ENCODE measurements around the gene TRPV4. TPM values are rescaled to one million over a fixed set of nuclear protein-coding genes. Genes with fewer than 3 reads are reported as not detected.
A peak's percentile ranks its signal among the peaks of the same experiment; 100 is the strongest.

Gene TRPV4
- total RNA-seq, 2 donors from 2014 or later = not detected

DNA sequence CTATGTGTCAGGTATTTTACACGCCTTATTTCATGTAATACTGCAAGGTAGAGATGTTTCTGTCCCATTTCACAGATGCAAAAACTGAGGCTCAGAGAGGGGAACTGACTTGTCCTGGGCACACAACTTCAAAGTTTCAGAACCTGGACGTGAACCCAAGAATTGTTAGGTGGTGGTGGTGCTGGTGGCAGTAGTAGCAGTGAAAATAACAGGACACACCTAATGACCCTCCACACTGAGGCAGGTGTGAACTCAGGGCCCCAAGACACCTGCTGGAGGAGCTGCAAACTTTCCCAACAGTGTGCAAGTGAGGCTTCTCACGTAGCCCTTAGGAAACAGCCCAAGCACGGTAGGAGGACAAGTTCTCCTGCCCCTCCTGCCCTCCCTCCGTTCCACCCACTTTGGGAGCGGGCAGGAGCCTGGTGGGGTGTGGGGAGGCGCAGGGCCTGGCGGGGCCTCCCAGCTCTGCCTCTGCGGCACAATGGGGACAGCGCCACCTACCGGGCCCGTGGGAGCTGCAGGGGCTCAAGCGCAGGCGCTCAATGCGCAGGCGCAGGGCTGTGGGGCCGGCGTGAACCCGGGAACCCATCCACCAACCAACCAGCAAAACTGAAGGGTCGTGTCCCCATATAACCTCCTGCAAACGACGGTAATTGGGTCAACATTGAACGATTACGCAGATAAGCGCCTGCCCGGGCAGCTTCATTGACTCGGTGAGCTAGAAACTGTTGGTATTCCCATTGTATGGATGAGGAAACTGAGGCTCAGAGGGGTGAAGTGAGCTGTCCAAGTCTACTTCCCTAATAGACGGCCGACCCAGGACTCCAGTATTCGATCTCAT, 12.0 kb upstream of the TRPV4 start:
- ATAC-seq (peak; percentile 94 to 96), DNase-seq (ENCODE audit: low spot score) (peak; percentile 91)
- H3K27me3 Mint-ChIP-seq = no peaks in the 10 kb centered on the region
- H3K36me3 Mint-ChIP-seq = no peaks in the 10 kb centered on the region
- no peaks in the 10 kb centered on the region for H3K9me3 Mint-ChIP-seq
- H3K4me3 Mint-ChIP-seq = no peak overlapping the region
- H3K4me1 Mint-ChIP-seq (ENCODE audit: low read depth in 2 of 2) = peaks cover 0 to 10% of the 10 kb centered on the region in 2 donors
- no peak overlapping the region for H3K27ac Mint-ChIP-seq

DNA sequence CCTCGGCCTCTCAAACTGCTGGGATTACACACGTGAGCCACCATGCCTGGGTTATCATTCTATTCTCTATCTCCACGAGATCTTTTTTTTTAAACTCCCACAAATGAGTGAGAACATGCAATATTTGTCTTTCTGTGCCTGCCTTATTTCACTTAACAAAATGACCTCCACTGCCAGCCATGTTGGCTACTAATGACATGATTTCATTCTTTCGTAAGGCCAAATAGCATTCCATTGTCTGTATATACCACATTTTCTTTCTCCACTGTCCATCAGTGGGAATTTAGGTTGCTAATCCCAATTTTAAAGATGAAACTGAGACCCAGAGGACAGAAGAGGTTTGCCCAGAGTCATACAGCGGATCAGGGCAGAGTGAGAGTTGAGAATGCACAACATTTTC, 10.9 kb upstream of the TRPV4 start:
- H3K4me1 Mint-ChIP-seq (ENCODE audit: low read depth in 2 of 2) = peaks cover 0 to 10% of the 10 kb centered on the region in 2 donors
- H3K27me3 Mint-ChIP-seq = peaks cover 0 to 3% of the 10 kb centered on the region in 2 donors
- no peak overlapping the region for H3K27ac Mint-ChIP-seq

DNA sequence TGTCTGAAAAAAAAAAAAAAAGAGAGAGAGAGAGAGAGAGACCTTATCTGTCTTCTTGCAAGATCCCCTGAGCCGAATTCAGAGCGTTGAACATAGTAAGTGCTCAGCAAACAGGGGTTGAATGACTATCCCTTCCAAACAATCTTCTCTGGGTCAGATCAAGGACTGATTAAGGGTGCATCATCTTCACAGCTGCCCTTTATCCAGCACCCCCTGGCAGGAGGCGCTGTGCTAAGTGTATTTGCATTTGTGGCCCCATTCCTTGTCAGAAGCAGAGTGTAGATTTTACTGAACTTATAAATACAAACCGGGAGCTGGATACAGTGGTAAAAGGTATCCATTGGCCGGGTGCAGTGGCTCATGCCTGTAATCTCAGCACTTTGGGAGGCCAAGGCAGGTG, 8.8 kb upstream of the TRPV4 start:
- Mint-ChIP-seq H3K4me3 (no peak overlapping the region), H3K27ac (no peak overlapping the region), H3K27me3 (peaks cover 0 to 3% of the 10 kb centered on the region in 2 donors), H3K4me1 (ENCODE audit: low read depth in 2 of 2) (peaks cover 0 to 10% of the 10 kb centered on the region in 2 donors), H3K9me3 (no peaks in the 10 kb centered on the region), H3K36me3 (no peaks in the 10 kb centered on the region)
- no peak for DNase-seq (ENCODE audit: low spot score)
- ATAC-seq = no peak

More for the DNA sequence above, 10.9 kb upstream of the TRPV4 start:
- Mint-ChIP-seq H3K4me3 (no peak overlapping the region), H3K9me3 (no peaks in the 10 kb centered on the region), H3K36me3 (no peaks in the 10 kb centered on the region)
- DNase-seq (ENCODE audit: low spot score) (no peak), ATAC-seq (no peak)

DNA sequence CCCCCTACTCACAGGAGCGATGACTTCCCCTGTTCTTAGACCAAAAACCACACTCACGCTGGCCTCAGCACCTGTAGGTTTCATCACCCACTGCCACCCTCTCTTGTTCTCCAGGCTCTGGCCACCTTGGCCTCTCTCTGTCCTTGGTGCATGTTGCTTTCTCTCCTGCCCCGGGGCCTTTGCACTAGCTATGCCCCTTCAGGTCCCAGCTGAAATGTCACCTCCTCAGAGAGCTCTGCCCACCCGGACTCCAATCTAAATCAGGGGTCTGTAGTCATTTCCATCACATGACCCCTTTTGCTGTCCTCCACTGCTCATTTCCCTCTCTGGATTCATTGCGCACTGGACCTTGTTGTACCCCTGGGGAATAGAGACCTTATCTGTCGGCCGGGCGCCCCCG, 8.2 kb upstream of the TRPV4 start:
- Mint-ChIP-seq H3K9me3 (no peaks in the 10 kb centered on the region), H3K4me3 (no peak overlapping the region), H3K27ac (no peak overlapping the region), H3K27me3 (peaks cover 0 to 3% of the 10 kb centered on the region in 2 donors), H3K36me3 (no peaks in the 10 kb centered on the region), H3K4me1 (ENCODE audit: low read depth in 2 of 2) (peaks cover 0 to 10% of the 10 kb centered on the region in 2 donors)
- no peak for DNase-seq (ENCODE audit: low spot score)
- ATAC-seq = no peak

DNA sequence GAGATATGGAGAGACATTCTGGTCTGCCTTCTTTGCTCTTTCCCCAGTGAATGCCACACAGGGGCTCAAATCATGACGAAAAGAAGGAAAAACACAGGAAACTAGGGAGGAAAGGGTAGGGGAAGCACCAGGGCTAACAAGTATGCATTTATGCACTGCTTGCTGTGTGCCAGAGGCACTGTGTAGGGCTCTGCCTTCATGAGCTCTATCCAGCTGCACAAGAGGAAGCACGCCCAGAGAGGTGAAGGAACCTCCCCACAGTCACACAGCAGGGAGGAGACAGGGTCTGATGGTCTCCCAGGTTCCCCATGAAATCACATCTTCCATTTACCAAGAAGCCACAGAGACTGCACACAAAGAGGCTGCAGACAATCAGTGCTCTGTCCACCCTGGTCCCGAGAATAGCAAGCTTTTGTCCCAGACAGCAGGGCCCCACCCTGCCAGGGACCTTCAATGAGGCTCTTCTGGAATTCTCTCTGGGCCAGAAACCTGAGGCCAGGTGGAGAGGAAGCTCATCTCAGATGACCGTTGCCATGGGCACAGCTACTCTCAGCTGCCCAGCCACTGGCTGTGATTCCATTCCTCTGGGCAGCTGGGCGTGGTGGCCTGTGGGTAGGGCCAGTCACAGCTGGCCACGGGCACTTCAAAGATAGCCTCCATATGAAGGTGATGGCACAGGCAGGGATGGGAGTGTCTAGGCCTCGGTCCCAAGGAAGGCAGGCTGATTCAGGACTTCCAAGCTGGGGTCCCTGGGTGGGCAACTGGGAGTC, 7.3 kb upstream of the TRPV4 start:
- Mint-ChIP-seq H3K36me3 (no peaks in the 10 kb centered on the region), H3K9me3 (no peaks in the 10 kb centered on the region), H3K4me1 (ENCODE audit: low read depth in 2 of 2) (peaks cover 0 to 7% of the 10 kb centered on the region in 2 donors), H3K4me3 (no peak overlapping the region), H3K27ac (no peak overlapping the region), H3K27me3 (peaks cover under 1 to 3% of the 10 kb centered on the region in 2 donors)
- ATAC-seq = no peak
- DNase-seq (ENCODE audit: low spot score) = no peak

DNA sequence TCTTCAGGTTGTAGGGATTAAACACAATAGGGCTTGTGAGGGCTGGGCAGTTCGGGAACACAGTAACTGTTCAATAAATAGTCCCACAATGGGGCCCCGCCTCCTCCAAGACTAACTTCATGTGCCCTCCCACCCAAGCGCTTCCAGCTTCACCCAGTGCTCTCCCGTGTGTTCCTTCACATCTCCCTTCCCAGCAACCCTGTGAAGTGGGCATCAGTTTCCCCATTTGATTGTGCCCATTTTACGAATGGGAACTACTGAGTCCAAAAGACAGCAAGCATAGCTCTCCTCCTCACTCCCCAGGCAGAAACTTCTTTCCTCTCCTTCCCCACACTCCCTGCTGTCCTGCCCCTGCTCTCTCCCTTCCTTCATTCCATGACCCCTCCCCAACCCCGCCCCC, 6.2 kb upstream of the TRPV4 start:
- H3K9me3 Mint-ChIP-seq = no peaks in the 10 kb centered on the region
- ATAC-seq (no peak), DNase-seq (ENCODE audit: low spot score) (no peak)
- peaks cover 7% of the 10 kb centered on the region in 2 donors for H3K27me3 Mint-ChIP-seq
- no peaks in the 10 kb centered on the region for H3K4me1 Mint-ChIP-seq (ENCODE audit: low read depth in 2 of 2)
- no peak overlapping the region for H3K4me3 Mint-ChIP-seq
- H3K36me3 Mint-ChIP-seq = no peaks in the 10 kb centered on the region
- H3K27ac Mint-ChIP-seq = no peak overlapping the region

DNA sequence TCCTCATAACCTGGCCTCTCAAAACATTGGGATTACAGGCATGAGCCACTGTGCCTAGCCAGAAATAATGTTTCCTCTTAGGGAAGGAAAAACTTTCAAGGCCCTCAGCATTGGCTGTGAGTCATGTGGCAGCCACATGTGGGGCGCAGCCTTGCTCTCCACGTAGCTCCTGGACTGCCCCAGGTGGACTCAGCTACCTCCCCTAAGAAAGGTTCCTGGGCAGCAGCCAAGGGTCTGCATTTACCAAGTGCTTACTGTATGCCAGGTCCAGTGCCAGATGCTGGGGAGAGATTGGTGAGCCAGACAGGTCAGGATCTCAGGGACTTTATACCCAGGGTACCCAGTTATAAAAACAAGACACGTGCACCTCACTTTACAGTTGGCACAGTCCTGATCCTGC, 3.7 kb upstream of the TRPV4 start:
- peaks cover 12 to 14% of the 10 kb centered on the region in 2 donors for H3K27me3 Mint-ChIP-seq
- H3K4me1 Mint-ChIP-seq (ENCODE audit: low read depth in 2 of 2) = peaks cover 0 to 4% of the 10 kb centered on the region in 2 donors
- no peak overlapping the region for H3K4me3 Mint-ChIP-seq
- ATAC-seq (no peak), DNase-seq (ENCODE audit: low spot score) (no peak)
- H3K27ac Mint-ChIP-seq = no peak overlapping the region
- H3K36me3 Mint-ChIP-seq = peaks cover 4% of the 10 kb centered on the region
- H3K9me3 Mint-ChIP-seq = no peaks in the 10 kb centered on the region

DNA sequence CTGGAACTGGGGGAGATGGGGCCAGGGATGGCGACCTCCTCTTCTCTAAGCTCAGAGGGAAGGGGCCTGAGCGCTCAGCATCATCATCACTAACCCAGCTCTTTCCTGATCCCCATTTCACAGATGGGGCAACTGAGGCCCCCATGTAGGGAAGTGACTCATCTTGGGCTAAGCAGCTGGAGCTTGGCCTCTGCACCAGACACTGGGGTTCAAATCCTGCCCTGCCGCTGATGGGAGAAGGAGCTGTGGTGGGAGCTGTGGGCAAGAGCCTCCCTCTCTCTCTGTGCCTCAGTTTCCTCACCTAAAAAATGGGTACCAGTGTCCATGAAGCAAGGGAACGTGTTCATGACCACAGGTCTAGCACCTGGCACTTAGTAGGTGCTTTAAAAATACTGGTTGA, 2.6 kb upstream of the TRPV4 start:
- H3K4me1 Mint-ChIP-seq (ENCODE audit: low read depth in 2 of 2) = peaks cover 0 to 4% of the 10 kb centered on the region in 2 donors
- no peak for DNase-seq (ENCODE audit: low spot score)
- H3K27ac Mint-ChIP-seq = no peak overlapping the region
- no peak for ATAC-seq
- no peak overlapping the region for H3K4me3 Mint-ChIP-seq
- peaks cover 4% of the 10 kb centered on the region for H3K36me3 Mint-ChIP-seq
- H3K9me3 Mint-ChIP-seq = no peaks in the 10 kb centered on the region
- H3K27me3 Mint-ChIP-seq = peaks cover 18 to 22% of the 10 kb centered on the region in 2 donors

DNA sequence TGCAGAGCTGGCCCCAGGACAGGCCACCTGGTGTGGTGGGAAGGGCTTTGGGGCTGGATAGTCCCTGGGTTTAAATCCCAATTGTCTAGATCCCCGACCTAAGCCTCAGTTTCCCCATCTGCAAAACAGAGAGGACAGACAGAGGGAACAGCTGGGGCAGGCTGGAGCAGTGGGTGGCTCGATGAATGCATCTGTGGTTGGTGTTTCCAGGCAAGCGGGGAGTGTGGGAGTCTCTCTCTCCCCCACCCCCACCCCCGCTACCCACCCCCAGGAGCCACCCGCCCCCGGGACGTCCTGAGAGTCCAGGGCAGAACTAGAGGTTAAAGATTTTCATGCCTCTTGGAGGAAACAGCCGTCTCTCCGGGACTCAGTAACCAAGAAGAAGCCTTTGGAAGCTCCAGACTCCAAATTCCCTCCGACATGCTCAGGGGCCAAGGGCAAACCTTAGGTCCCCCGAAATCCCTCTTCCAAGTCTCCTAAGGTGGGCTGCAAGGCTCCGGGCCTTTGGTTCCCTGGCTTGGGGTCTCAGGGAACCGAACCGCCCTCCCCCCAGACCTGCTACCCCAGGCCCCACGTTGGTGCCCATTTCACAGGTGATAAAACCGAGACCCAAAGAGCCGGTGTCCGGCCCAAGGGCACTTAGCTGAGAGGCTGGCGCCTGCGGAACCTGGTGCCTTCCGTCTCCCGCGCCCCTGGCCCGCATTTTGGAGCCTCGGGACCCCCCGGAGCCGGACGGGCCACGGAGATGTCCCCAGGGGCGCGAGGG, 474 bp downstream of the TRPV4 start:
- Mint-ChIP-seq H3K36me3 (peaks cover 4% of the 10 kb centered on the region), H3K4me1 (ENCODE audit: low read depth in 2 of 2) (peaks cover 7 to 11% of the 10 kb centered on the region in 2 donors), H3K4me3 (no peak overlapping the region), H3K27ac (no peak overlapping the region), H3K9me3 (no peaks in the 10 kb centered on the region), H3K27me3 (peaks cover 16 to 23% of the 10 kb centered on the region in 2 donors)
- DNase-seq (ENCODE audit: low spot score) (no peak), ATAC-seq (no peak)

DNA sequence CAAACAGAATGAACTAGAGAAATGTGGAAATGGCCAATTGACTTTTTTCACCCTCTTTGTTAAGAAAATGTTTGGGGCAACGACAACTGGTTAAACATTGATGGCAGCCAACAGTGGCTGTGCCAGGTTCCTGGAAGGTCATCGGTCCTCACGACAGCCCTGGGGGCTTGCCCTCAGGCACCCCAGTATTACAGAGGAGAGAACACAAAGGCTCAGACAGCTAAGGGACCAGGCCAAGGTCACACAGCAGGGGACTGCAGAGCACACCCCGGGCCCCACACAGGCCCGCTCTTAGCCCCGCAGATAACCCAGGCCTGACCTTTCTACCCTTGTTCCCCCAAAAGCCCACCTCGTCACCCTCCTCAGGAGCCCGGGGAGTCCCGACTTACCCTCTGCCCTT, 1.3 kb downstream of the TRPV4 start:
- ATAC-seq (no peak), DNase-seq (ENCODE audit: low spot score) (no peak)
- H3K27me3 Mint-ChIP-seq = peaks cover 18 to 29% of the 10 kb centered on the region in 2 donors
- no peaks in the 10 kb centered on the region for H3K9me3 Mint-ChIP-seq
- no peak overlapping the region for H3K27ac Mint-ChIP-seq
- H3K36me3 Mint-ChIP-seq = peaks cover 4% of the 10 kb centered on the region
- H3K4me3 Mint-ChIP-seq = no peak overlapping the region
- peaks cover 12 to 16% of the 10 kb centered on the region in 2 donors for H3K4me1 Mint-ChIP-seq (ENCODE audit: low read depth in 2 of 2)

DNA sequence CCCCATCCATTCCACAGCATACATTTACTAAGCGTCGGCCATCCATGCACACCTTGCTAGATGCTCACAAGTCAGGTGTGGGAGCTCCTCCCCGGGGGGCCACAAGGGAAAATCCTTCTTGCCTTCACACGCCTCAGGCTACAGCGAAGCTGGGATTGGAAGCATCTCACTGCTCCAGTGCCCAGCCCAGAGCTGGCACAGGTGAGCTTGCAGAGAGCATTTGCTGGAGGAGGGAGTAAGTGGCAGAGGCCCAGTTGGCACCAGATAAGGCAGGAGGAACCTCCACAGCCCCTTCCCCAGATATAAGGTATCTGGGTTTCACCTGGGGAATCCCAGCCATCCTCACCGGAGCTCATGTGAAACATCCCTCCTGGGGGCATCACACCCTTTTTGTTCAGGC, 1.8 kb downstream of the TRPV4 start:
- Mint-ChIP-seq H3K4me3 (no peak overlapping the region), H3K4me1 (ENCODE audit: low read depth in 2 of 2) (peaks cover 12 to 16% of the 10 kb centered on the region in 2 donors), H3K27ac (no peak overlapping the region), H3K27me3 (peaks cover 18 to 29% of the 10 kb centered on the region in 2 donors), H3K36me3 (peaks cover 4% of the 10 kb centered on the region), H3K9me3 (no peaks in the 10 kb centered on the region)
- ATAC-seq (no peak), DNase-seq (ENCODE audit: low spot score) (no peak)

DNA sequence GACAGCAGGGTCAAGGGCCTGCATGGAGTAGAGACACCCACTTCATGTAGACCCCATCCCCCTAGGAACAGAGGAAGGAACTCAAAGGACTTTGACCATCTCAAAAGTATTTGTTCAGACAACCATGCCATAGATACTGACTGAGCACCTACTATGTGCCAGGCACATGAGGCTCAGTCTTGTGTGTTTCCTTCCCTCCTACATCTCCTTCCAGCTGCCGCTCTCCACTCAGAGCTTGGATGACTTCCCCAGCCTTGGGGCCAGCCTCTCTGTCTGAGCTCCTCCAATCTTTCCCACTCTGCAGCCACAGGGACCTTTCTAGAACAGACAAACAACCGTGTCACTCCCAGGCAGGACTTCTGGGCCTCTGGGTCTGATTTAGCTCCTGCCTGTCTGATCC, 2.5 kb downstream of the TRPV4 start:
- Mint-ChIP-seq H3K4me1 (ENCODE audit: low read depth in 2 of 2) (peaks cover 12 to 16% of the 10 kb centered on the region in 2 donors), H3K27ac (no peak overlapping the region), H3K27me3 (peaks cover 18 to 29% of the 10 kb centered on the region in 2 donors), H3K36me3 (peaks cover 4% of the 10 kb centered on the region), H3K9me3 (no peaks in the 10 kb centered on the region), H3K4me3 (no peak overlapping the region)
- DNase-seq (ENCODE audit: low spot score) (no peak), ATAC-seq (no peak)

DNA sequence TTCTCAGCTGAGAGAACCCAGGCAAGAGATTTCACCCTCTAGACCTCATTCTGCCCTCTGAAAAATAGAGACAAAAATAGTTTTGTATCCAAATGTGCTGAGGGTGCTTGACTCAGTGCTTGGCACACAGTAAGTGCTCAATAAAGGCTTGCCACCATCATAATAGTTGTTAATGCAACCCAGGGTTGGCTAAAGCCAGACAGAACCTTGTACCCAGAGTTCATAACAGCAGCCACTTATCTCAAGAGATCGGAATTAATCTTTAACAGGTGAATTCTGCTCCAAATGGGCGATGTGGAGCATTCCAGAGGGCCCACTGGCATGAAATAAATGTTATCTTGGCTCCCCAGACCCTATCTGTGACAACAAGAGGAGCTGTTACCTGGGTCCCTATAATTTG, 2.9 kb downstream of the TRPV4 start:
- H3K4me3 Mint-ChIP-seq = no peak overlapping the region
- H3K27ac Mint-ChIP-seq = no peak overlapping the region
- H3K9me3 Mint-ChIP-seq = no peaks in the 10 kb centered on the region
- H3K36me3 Mint-ChIP-seq = peaks cover 4% of the 10 kb centered on the region
- ATAC-seq = no peak
- DNase-seq (ENCODE audit: low spot score) = no peak
- H3K27me3 Mint-ChIP-seq = peaks cover 16 to 26% of the 10 kb centered on the region in 2 donors
- H3K4me1 Mint-ChIP-seq (ENCODE audit: low read depth in 2 of 2) = peaks cover 12 to 16% of the 10 kb centered on the region in 2 donors

Measured in natural killer cell treated with Interleukin-12 subunit alpha and Interleukin-12 subunit beta and Interleukin-15 and Interleukin-18, amount 100 ng/mL, for 72 hours (primary cell).